K562 (cell line): ENCODE results near the gene ASIC3. TPM values are rescaled to one million over a fixed set of nuclear protein-coding genes. Genes with fewer than 3 reads are reported as not detected.
A peak's percentile ranks its signal among the peaks of the same experiment; 100 is the strongest.

Experiments used
- DPF2 ChIP-seq: fragments of 450-650 bp; IDR thresholded peaks from 2 replicates; pipeline ENCODE4 v1.6.1; 2016
- IFI16 ChIP-seq: fragments of 250-450 bp; sonication (Bioruptor Pico); IDR thresholded peaks from 2 replicates; pipeline ENCODE4 v2.1.2; 2022; ENCODE audit warnings: mild to moderate bottlenecking, inconsistent platforms
- SMAD1 ChIP-seq: fragments of 150-350 bp; IDR thresholded peaks from 2 replicates; pipeline ENCODE4 v1.6.1; 2014; ENCODE audit warnings: low read length, low read depth; ENCODE audit not compliant: partially characterized antibody
- SOX6 ChIP-seq: fragments of 450-650 bp; IDR thresholded peaks from 2 replicates; pipeline ENCODE4 v1.6.1; 2014; ENCODE audit warnings: mild to moderate bottlenecking
- polyA plus RNA-seq, 8 experiments: library from polyadenylated mRNA; depleted of rRNA in 4 of 8; stranded (reverse) in 5 of 8; unstranded in 3 of 8; fragments of >200 nt; fragmentation: Nextera tagmentation in 2 of 8; fragmentation: Illumina TruSeq in 1 of 8; extraction: Ambion mirVana in 2 of 8; extraction: Trizol in 1 of 8; gene quantifications; 2 replicates each; pipeline versions ENCODE4 v1.2.1 to v1.2.3, GENCODE V29; 2011 to 2014; ENCODE audit warnings: inconsistent platforms in 1 of 8, missing spikeins in 1 of 8
- total RNA-seq, 7 experiments: library from RNA; depleted of rRNA in 6 of 7; stranded (reverse); fragments of >200 nt in 6 of 7; fragmentation: Illumina TruSeq in 2 of 7; extraction: Trizol in 2 of 7; gene quantifications; 2 replicates each; pipeline versions ENCODE4 v1.2.1 to v1.2.3, GENCODE V29; 2011 to 2021; ENCODE audit warnings: low replicate concordance in 1 of 7
- TF ChIP-seq, protein P1 (sequence below): fragments of 250-450 bp; sonication (Bioruptor Pico); IDR thresholded peaks from 2 replicates; pipeline ENCODE4 v1.4.0; 2020
- TF ChIP-seq, protein P2 (sequence below): fragments of 200-800 bp; sonication (Bioruptor generic); IDR thresholded peaks from 2 replicates; pipeline ENCODE4 v1.6.1; 2017; ENCODE audit warnings: missing genetic modification characterization, missing compliant biosample characterization
- TF ChIP-seq, protein P3 (sequence below): fragments of 250-450 bp; sonication (Bioruptor Pico); IDR thresholded peaks from 2 replicates; pipeline ENCODE4 v1.4.0; 2020; ENCODE audit warnings: borderline replicate concordance
- TF ChIP-seq, protein P4 (sequence below), 2 experiments: fragments of 150-350 bp in 1 of 2; IDR thresholded peaks; 2 replicates each; pipeline ENCODE4 v1.6.1; 2012 to 2016; ENCODE audit warnings: low read depth in 2 of 2, low read length in 2 of 2, mild to moderate bottlenecking in 1 of 2, moderate library complexity in 1 of 2
- TF ChIP-seq, protein P5 (sequence below): fragments of 450-650 bp; IDR thresholded peaks from one replicate; pipeline ENCODE4 v1.6.1; 2018; ENCODE audit warnings: mild to moderate bottlenecking, moderate library complexity; ENCODE audit not compliant: partially characterized antibody
- TF ChIP-seq, protein P6 (sequence below): fragments of 250-450 bp; sonication (Bioruptor Pico); IDR thresholded peaks from 2 replicates; pipeline ENCODE4 v1.5.1; 2021; ENCODE audit warnings: mild to moderate bottlenecking

ASIC3 gene
- total and polyA plus RNA-seq, 9 of the 15 experiments (the other 6 are each of a cell fraction or from before 2014, with no cell fraction given): 0.11 to 5.0 (median 0.87) TPM

DNA sequence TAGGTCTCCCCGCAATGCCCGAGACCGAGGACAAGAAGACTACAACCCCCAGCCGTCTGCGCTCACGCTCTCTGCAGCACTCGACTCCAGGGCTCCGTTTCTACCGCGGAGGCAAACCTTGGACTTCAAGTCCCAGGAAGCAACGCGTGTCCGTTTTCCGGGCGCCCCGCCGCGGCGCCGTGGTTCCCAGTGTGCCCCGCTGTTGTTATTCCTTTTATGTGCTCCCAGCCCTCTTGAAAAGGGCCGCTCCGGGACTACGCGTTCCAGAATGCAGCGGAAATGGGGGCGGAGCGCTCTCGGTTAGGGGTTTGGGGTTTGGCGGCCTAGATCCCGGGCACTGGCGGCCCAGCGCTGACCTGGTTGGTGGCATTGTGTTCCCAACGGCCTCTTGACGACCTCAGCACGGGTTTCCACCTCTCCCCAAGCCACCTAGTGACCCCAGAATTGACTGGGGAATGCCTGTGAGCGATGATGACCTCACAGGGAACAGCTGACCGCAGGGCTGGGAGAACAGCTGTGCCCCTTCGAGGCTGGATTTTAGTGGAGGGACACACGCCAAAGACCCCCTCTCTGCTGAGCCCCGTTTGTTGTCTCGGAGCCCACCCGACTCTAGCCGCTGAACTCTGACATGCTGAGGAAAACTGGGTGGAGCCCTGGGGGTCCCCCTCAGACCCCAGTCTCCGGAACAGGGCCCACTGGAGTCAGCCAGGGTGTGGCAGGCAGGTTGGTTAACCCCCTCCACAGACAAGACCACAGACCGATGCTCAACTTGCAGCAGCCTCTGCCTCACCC is 9.9 kb downstream of the ASIC3 start (continued):
- TF ChIP-seq, protein P1, sequence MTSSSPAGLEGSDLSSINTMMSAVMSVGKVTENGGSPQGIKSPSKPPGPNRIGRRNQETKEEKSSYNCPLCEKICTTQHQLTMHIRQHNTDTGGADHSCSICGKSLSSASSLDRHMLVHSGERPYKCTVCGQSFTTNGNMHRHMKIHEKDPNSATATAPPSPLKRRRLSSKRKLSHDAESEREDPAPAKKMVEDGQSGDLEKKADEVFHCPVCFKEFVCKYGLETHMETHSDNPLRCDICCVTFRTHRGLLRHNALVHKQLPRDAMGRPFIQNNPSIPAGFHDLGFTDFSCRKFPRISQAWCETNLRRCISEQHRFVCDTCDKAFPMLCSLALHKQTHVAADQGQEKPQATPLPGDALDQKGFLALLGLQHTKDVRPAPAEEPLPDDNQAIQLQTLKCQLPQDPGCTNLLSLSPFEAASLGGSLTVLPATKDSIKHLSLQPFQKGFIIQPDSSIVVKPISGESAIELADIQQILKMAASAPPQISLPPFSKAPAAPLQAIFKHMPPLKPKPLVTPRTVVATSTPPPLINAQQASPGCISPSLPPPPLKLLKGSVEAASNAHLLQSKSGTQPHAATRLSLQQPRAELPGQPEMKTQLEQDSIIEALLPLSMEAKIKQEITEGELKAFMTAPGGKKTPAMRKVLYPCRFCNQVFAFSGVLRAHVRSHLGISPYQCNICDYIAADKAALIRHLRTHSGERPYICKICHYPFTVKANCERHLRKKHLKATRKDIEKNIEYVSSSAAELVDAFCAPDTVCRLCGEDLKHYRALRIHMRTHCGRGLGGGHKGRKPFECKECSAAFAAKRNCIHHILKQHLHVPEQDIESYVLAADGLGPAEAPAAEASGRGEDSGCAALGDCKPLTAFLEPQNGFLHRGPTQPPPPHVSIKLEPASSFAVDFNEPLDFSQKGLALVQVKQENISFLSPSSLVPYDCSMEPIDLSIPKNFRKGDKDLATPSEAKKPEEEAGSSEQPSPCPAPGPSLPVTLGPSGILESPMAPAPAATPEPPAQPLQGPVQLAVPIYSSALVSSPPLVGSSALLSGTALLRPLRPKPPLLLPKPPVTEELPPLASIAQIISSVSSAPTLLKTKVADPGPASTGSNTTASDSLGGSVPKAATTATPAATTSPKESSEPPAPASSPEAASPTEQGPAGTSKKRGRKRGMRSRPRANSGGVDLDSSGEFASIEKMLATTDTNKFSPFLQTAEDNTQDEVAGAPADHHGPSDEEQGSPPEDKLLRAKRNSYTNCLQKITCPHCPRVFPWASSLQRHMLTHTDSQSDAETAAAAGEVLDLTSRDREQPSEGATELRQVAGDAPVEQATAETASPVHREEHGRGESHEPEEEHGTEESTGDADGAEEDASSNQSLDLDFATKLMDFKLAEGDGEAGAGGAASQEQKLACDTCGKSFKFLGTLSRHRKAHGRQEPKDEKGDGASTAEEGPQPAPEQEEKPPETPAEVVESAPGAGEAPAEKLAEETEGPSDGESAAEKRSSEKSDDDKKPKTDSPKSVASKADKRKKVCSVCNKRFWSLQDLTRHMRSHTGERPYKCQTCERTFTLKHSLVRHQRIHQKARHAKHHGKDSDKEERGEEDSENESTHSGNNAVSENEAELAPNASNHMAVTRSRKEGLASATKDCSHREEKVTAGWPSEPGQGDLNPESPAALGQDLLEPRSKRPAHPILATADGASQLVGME (CRISPR knock-in tag): 0 out of 2 replicates have a peak, but pooled peaks have one; percentile 35
- TF ChIP-seq SMAD1: peak; percentile 20
- TF ChIP-seq, protein P2, sequence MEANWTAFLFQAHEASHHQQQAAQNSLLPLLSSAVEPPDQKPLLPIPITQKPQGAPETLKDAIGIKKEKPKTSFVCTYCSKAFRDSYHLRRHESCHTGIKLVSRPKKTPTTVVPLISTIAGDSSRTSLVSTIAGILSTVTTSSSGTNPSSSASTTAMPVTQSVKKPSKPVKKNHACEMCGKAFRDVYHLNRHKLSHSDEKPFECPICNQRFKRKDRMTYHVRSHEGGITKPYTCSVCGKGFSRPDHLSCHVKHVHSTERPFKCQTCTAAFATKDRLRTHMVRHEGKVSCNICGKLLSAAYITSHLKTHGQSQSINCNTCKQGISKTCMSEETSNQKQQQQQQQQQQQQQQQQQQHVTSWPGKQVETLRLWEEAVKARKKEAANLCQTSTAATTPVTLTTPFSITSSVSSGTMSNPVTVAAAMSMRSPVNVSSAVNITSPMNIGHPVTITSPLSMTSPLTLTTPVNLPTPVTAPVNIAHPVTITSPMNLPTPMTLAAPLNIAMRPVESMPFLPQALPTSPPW (CRISPR knock-in tag): peak; percentile 88
- TF ChIP-seq, protein P3, sequence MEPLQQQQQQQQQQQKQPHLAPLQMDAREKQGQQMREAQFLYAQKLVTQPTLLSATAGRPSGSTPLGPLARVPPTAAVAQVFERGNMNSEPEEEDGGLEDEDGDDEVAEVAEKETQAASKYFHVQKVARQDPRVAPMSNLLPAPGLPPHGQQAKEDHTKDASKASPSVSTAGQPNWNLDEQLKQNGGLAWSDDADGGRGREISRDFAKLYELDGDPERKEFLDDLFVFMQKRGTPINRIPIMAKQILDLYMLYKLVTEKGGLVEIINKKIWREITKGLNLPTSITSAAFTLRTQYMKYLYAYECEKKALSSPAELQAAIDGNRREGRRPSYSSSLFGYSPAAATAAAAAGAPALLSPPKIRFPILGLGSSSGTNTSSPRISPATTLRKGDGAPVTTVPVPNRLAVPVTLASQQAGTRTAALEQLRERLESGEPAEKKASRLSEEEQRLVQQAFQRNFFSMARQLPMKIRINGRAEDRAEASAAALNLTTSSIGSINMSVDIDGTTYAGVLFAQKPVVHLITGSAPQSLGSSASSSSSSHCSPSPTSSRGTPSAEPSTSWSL: 0 out of 2 replicates have a peak, but pooled peaks have one; percentile 73
- peak; percentile 62 for TF ChIP-seq DPF2
- TF ChIP-seq, protein P4, sequence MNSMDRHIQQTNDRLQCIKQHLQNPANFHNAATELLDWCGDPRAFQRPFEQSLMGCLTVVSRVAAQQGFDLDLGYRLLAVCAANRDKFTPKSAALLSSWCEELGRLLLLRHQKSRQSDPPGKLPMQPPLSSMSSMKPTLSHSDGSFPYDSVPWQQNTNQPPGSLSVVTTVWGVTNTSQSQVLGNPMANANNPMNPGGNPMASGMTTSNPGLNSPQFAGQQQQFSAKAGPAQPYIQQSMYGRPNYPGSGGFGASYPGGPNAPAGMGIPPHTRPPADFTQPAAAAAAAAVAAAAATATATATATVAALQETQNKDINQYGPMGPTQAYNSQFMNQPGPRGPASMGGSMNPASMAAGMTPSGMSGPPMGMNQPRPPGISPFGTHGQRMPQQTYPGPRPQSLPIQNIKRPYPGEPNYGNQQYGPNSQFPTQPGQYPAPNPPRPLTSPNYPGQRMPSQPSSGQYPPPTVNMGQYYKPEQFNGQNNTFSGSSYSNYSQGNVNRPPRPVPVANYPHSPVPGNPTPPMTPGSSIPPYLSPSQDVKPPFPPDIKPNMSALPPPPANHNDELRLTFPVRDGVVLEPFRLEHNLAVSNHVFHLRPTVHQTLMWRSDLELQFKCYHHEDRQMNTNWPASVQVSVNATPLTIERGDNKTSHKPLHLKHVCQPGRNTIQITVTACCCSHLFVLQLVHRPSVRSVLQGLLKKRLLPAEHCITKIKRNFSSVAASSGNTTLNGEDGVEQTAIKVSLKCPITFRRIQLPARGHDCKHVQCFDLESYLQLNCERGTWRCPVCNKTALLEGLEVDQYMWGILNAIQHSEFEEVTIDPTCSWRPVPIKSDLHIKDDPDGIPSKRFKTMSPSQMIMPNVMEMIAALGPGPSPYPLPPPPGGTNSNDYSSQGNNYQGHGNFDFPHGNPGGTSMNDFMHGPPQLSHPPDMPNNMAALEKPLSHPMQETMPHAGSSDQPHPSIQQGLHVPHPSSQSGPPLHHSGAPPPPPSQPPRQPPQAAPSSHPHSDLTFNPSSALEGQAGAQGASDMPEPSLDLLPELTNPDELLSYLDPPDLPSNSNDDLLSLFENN (IDR thresholded peaks at IDR 0.05; ENCODE audit: low read depth in 2 of 2, low read length in 2 of 2): no peak; a peak in 1 of 4 replicates
- no peak for TF ChIP-seq IFI16
- TF ChIP-seq SOX6: peak; percentile 49; the same call in 1 of the 2 replicates
- TF ChIP-seq, protein P5, sequence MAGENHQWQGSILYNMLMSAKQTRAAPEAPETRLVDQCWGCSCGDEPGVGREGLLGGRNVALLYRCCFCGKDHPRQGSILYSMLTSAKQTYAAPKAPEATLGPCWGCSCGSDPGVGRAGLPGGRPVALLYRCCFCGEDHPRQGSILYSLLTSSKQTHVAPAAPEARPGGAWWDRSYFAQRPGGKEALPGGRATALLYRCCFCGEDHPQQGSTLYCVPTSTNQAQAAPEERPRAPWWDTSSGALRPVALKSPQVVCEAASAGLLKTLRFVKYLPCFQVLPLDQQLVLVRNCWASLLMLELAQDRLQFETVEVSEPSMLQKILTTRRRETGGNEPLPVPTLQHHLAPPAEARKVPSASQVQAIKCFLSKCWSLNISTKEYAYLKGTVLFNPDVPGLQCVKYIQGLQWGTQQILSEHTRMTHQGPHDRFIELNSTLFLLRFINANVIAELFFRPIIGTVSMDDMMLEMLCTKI: no peak
- TF ChIP-seq, protein P6, sequence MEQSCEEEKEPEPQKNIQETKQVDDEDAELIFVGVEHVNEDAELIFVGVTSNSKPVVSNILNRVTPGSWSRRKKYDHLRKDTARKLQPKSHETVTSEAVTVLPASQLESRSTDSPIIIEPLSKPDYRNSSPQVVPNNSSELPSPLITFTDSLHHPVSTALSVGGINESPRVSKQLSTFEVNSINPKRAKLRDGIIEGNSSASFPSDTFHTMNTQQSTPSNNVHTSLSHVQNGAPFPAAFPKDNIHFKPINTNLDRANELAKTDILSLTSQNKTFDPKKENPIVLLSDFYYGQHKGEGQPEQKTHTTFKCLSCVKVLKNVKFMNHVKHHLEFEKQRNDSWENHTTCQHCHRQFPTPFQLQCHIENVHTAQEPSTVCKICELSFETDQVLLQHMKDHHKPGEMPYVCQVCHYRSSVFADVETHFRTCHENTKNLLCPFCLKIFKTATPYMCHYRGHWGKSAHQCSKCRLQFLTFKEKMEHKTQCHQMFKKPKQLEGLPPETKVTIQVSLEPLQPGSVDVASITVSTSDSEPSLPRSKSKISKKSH (CRISPR knock-in tag): no peak
